Upper lobe of right lung (tissue), 1 donor: Measurements from ENCODE around the gene CTSD. TPM values are rescaled to one million over a fixed set of nuclear protein-coding genes. Genes with fewer than 3 reads are reported as not detected.

Source experiments
- ATAC-seq: fragments of 200-7000 bp; cut with Tn5 transposase; one replicate; pipeline ENCODE4 v1.9.1; 2020; ENCODE audit warnings: mild to moderate bottlenecking, moderate library complexity
- DNase-seq: peaks from one replicate; pipeline ENCODE4 v3.0.0-alpha.2; 2020
- H3K27ac ChIP-seq: fragments of 200-600 bp; one replicate; pipeline ENCODE4 v1.8.0; 2022
- H3K27me3 ChIP-seq: fragments of 200-600 bp; one replicate; pipeline ENCODE4 v1.8.0; 2022; ENCODE audit warnings: mild to moderate bottlenecking
- H3K36me3 ChIP-seq: fragments of 200-600 bp; one replicate; pipeline ENCODE4 v1.8.0; 2022
- H3K4me1 ChIP-seq: fragments of 200-600 bp; one replicate; pipeline ENCODE4 v1.8.0; 2022
- H3K4me3 ChIP-seq: fragments of 200-600 bp; one replicate; pipeline ENCODE4 v1.8.0; 2022; ENCODE audit warnings: mild to moderate bottlenecking
- H3K9me3 ChIP-seq: fragments of 200-600 bp; one replicate; pipeline ENCODE4 v1.8.0; 2022
- CTCF ChIP-seq: fragments of 200-600 bp; IDR thresholded peaks from one replicate; pipeline ENCODE4 v1.8.0; 2022; ENCODE audit warnings: antibody characterized with exemption
- intact Hi-C: fragments of 100-400 bp; cut with DNase I; formaldehyde crosslinking; loops from one replicate; pipeline ENCODE4 v1.11.0; 2022
- total RNA-seq: library from RNA; stranded (reverse); fragmentation: NEBNext Ultra II Directional; extraction: Animal tissue kit (Norgen Biotek cat#: 25700); gene quantifications from one replicate; pipeline ENCODE4 v1.2.1, GENCODE V29; 2021
- donor health status: DM: no; HTN: yes; CAD: no; lungs with severe emphysema.

The CTSD gene
- total RNA-seq, 1 donor from 2014 or later, result 2,038 TPM

- ATAC-seq (no peak), DNase-seq (no peak)
- Histone ChIP-seq H3K27ac (no peak overlapping the region), H3K27me3 (peaks cover 5% of the 10 kb centered on the region), H3K4me1 (no peaks in the 10 kb centered on the region), H3K9me3 (no peaks in the 10 kb centered on the region), H3K4me3 (no peak overlapping the region), H3K36me3 (no peaks in the 10 kb centered on the region)
- intact Hi-C loops, result no loop called here
- TF ChIP-seq CTCF, result no peak
Measured at GRCh38 chr11:1703146-1703545, 60.6 kb downstream of the CTSD start.

Other genes starting within 250 kb of the CTSD start
- 18.0 TPM for gene DUSP8, start 191.7 kb downstream of the CTSD start, total RNA-seq
- not detected for gene KRTAP5-1, start 178.6 kb downstream of the CTSD start, total RNA-seq
- gene KRTAP5-2, start 165.6 kb downstream of the CTSD start, total RNA-seq, result not detected
- gene KRTAP5-3, start 155.5 kb downstream of the CTSD start, total RNA-seq, result not detected
- gene KRTAP5-4, start 141.8 kb downstream of the CTSD start, total RNA-seq, result not detected
- gene KRTAP5-5, start 134.2 kb downstream of the CTSD start, total RNA-seq, result not detected
- not detected for gene KRTAP5-6, start 66.7 kb downstream of the CTSD start, total RNA-seq
- 7.9 TPM for gene IFITM10, start 13.3 kb downstream of the CTSD start, total RNA-seq
- 12.5 TPM for gene SYT8, start 71.1 kb upstream of the CTSD start, total RNA-seq
- 6.9 TPM for gene TNNI2, start 75.1 kb upstream of the CTSD start, total RNA-seq
- gene LSP1, start 89.2 kb upstream of the CTSD start, total RNA-seq, result 78.2 TPM
- not detected for gene PRR33, start 128.0 kb upstream of the CTSD start, total RNA-seq
- gene TNNT3, start 155.8 kb upstream of the CTSD start, total RNA-seq, result 0.43 TPM
- 58.6 TPM for gene MRPL23, start 183.4 kb upstream of the CTSD start, total RNA-seq
- gene H19, start 233.9 kb upstream of the CTSD start, total RNA-seq, result 55.8 TPM